ENCODE data around the gene DMRTA2. TPM values are rescaled to one million over a fixed set of nuclear protein-coding genes. Genes with fewer than 3 reads are reported as not detected.
"Not testable (repeated sequence)": the region's sequence is repeated elsewhere in the genome, so short reads cannot be mapped to it uniquely, and the experiment has no call there.

The DMRTA2 gene
- total and polyA plus RNA-seq, 4 donors, result 0.08 to 0.83 TPM; not detected in 2

DNA sequence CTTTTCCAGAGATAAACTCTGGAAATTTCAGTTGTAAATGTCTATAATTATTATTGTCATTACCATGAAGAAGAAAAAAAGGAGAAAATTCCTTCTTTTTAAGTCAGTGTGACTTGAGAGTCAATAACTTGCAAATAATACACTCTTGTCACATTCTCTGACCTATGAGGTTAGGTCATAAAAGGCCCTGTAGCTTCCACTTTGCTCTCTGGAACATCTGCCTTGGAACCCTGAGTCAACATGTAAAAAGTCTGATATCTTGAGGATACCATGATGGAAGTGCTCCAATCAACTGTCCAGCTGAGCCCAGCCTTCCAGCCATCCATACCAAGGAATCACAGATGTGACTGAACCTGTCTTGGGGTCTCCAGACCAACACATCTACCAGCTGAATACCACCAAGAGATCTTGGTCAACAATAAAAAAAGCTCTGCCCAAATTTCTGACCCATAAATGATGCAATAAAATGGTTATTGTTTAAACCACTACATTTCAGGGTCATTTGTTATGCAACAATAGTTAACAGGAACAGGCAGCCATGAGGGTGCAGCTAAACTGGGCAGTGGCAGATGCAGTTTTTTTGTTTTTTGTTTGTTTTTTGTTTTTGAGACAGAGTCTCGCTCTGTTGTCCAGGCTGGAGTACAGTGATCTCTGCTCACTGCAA is 10.3 kb downstream of the DMRTA2 start:
- H3K27me3 ChIP-seq (ENCODE audit: control insufficient read depth in 3 of 3, insufficient read depth in 3 of 3, low read length in 2 of 3), result peaks cover 14 to 65% (median 54%) of the 10 kb centered on the region in 3 donors
- ATAC-seq (ENCODE audit: insufficient read depth, low FRiP score) (no peak), DNase-seq (no peak)
- no peak overlapping the region for H3K4me3 ChIP-seq
- WGBS, 2 donors, result 85 to 96% methylated on average over 1 of the region's 1 CpG
- H3K4me1 ChIP-seq (ENCODE audit: control insufficient read depth in 5 of 5, insufficient read depth in 5 of 5, low read length in 5 of 5), result peaks cover 0 to 10% (median 0%) of the 10 kb centered on the region in 5 donors
- H3K9me3 ChIP-seq (ENCODE audit: control insufficient read depth in 4 of 4, insufficient read depth in 3 of 4, low read length in 3 of 4), result peaks cover 0 to 19% (median 2%) of the 10 kb centered on the region in 4 donors
- H3K9ac ChIP-seq (ENCODE audit: insufficient read depth in 1 of 2, low read length in 2 of 2), result no peak overlapping the region
- TF ChIP-seq, protein P1, sequence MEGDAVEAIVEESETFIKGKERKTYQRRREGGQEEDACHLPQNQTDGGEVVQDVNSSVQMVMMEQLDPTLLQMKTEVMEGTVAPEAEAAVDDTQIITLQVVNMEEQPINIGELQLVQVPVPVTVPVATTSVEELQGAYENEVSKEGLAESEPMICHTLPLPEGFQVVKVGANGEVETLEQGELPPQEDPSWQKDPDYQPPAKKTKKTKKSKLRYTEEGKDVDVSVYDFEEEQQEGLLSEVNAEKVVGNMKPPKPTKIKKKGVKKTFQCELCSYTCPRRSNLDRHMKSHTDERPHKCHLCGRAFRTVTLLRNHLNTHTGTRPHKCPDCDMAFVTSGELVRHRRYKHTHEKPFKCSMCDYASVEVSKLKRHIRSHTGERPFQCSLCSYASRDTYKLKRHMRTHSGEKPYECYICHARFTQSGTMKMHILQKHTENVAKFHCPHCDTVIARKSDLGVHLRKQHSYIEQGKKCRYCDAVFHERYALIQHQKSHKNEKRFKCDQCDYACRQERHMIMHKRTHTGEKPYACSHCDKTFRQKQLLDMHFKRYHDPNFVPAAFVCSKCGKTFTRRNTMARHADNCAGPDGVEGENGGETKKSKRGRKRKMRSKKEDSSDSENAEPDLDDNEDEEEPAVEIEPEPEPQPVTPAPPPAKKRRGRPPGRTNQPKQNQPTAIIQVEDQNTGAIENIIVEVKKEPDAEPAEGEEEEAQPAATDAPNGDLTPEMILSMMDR (IDR thresholded peaks at IDR 0.05; ENCODE audit: control extremely low read depth, extremely low read depth), result no peak
- H3K36me3 ChIP-seq (ENCODE audit: control insufficient read depth in 4 of 4, insufficient read depth in 4 of 4, low read length in 4 of 4), result no peaks in the 10 kb centered on the region
- no peak overlapping the region for H3K27ac ChIP-seq (ENCODE audit: low read depth in 1 of 2, low read length in 1 of 2)

GRCh38 chr1:50405814-50406213 is 17.4 kb downstream of the DMRTA2 start:
- Histone ChIP-seq H3K9me3 (ENCODE audit: control insufficient read depth in 4 of 4, insufficient read depth in 3 of 4, low read length in 3 of 4) (peaks cover 0 to 3% (median 1%) of the 10 kb centered on the region in 4 donors), H3K4me1 (ENCODE audit: control insufficient read depth in 5 of 5, insufficient read depth in 5 of 5, low read length in 5 of 5) (no peaks in the 10 kb centered on the region), H3K27me3 (ENCODE audit: control insufficient read depth in 3 of 3, insufficient read depth in 3 of 3, low read length in 2 of 3) (peaks cover 0 to 2% (median under 1%) of the 10 kb centered on the region in 3 donors), H3K9ac (ENCODE audit: insufficient read depth in 1 of 2, low read length in 2 of 2) (no peak overlapping the region), H3K27ac (ENCODE audit: low read depth in 1 of 2, low read length in 1 of 2) (no peak overlapping the region), H3K36me3 (ENCODE audit: control insufficient read depth in 4 of 4, insufficient read depth in 4 of 4, low read length in 4 of 4) (no peaks in the 10 kb centered on the region), H3K4me3 (no peak overlapping the region)
- ATAC-seq (ENCODE audit: insufficient read depth, low FRiP score) (no peak), DNase-seq (no peak)
- TF ChIP-seq, protein P1 (IDR thresholded peaks at IDR 0.05; ENCODE audit: control extremely low read depth, extremely low read depth), result no peak
- WGBS, 2 donors, result 79 to 91% methylated on average over 4 of the region's 4 CpGs

- 50 to 71% methylated on average over 2 of the region's 2 CpGs for WGBS, 2 donors
- TF ChIP-seq, protein P1 (IDR thresholded peaks at IDR 0.05; ENCODE audit: control extremely low read depth, extremely low read depth), result no peak
- DNase-seq (no peak), ATAC-seq (ENCODE audit: insufficient read depth, low FRiP score) (no peak)
- no peak overlapping the region for H3K9ac ChIP-seq (ENCODE audit: insufficient read depth in 1 of 2, low read length in 2 of 2)
- no peaks in the 10 kb centered on the region for H3K4me1 ChIP-seq (ENCODE audit: control insufficient read depth in 5 of 5, insufficient read depth in 5 of 5, low read length in 5 of 5)
- H3K9me3 ChIP-seq (ENCODE audit: control insufficient read depth in 4 of 4, insufficient read depth in 3 of 4, low read length in 3 of 4), result peaks cover 0 to 7% (median 2%) of the 10 kb centered on the region in 4 donors
- no peak overlapping the region for H3K27ac ChIP-seq (ENCODE audit: low read depth in 1 of 2, low read length in 1 of 2)
- no peaks in the 10 kb centered on the region for H3K27me3 ChIP-seq (ENCODE audit: control insufficient read depth in 3 of 3, insufficient read depth in 3 of 3, low read length in 2 of 3)
- no peak overlapping the region for H3K4me3 ChIP-seq
- no peaks in the 10 kb centered on the region for H3K36me3 ChIP-seq (ENCODE audit: control insufficient read depth in 4 of 4, insufficient read depth in 4 of 4, low read length in 4 of 4)
Measured at GRCh38 chr1:50393522-50394120, 29.6 kb downstream of the DMRTA2 start.

DNA sequence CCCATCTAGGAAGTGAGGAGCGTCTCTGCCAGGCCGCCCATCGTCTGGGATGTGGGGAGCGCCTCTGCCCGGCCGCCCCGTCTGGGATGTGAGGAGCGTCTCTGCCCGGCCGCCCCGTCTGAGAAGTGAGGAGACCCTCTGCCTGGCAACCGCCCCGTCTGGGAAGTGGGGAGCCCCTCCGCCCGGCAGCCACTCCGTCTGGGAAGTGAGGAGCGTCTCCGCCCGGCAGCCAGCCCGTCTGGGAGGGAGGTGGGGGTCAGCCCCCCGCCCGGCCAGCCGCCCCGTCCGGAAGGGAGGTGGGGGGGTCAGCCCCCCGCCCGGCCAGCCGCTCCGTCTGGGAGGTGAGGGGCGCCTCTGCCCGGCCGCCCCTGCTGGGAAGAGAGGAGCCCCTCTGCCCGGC is 41.7 kb downstream of the DMRTA2 start:
- not testable (repeated sequence) for H3K27me3 ChIP-seq (ENCODE audit: control insufficient read depth in 3 of 3, insufficient read depth in 3 of 3, low read length in 2 of 3); H3K4me3 ChIP-seq; H3K27ac ChIP-seq (ENCODE audit: low read depth in 1 of 2, low read length in 1 of 2); H3K36me3 ChIP-seq (ENCODE audit: control insufficient read depth in 4 of 4, insufficient read depth in 4 of 4, low read length in 4 of 4); H3K9me3 ChIP-seq (ENCODE audit: control insufficient read depth in 4 of 4, insufficient read depth in 3 of 4, low read length in 3 of 4); ATAC-seq (ENCODE audit: insufficient read depth, low FRiP score); H3K4me1 ChIP-seq (ENCODE audit: control insufficient read depth in 5 of 5, insufficient read depth in 5 of 5, low read length in 5 of 5); H3K9ac ChIP-seq (ENCODE audit: insufficient read depth in 1 of 2, low read length in 2 of 2); DNase-seq
- WGBS, 2 donors, result 95 to 96% methylated on average over 17 to 33 of the region's 33 CpGs

Measured in lung (tissue), 12 donors.